DOHH2 (cell line): ENCODE results near the gene PPM1H.

Source experiments
- CTCF ChIP-seq: fragments of 200-600 bp; sonication (generic); IDR thresholded peaks from one replicate; pipeline ENCODE4 v1.5.1; 2014; ENCODE audit warnings: antibody characterized with exemption, mild to moderate bottlenecking, low read depth, low read length; ENCODE audit not compliant: poor library complexity, severe bottlenecking
- EZH2phosphoT487 ChIP-seq: fragments of 200-600 bp; sonication (generic); IDR thresholded peaks from 2 replicates; pipeline ENCODE4 v1.6.1; 2017; ENCODE audit warnings: borderline replicate concordance, mild to moderate bottlenecking, antibody characterized with exemption, low read length, moderate library complexity, mixed read lengths

- no peak for TF ChIP-seq CTCF
- TF ChIP-seq EZH2phosphoT487: no peak
Measured at GRCh38 chr12:62933602-62934238, 1.2 kb downstream of the PPM1H start.
